Measurements from ENCODE around the gene SLC27A4.

SLC27A4 gene

GRCh38 chr9:128339761-128340690 is at the start of gene SLC27A4:
Gene SLC27A4, plus strand, starts transcription at chr9:128340527. Its CDS starts 2,606 bp downstream, at chr9:128343133.
- peak; percentile 81 for DNase-seq

- no peak for DNase-seq
Measured at GRCh38 chr9:128292009-128292408, 48.3 kb upstream of the SLC27A4 start.

- DNase-seq, result no peak
Measured at GRCh38 chr9:128293091-128293490, 47.2 kb upstream of the SLC27A4 start.

GRCh38 chr9:128294142-128294541 is 46.2 kb upstream of the SLC27A4 start:
- no peak for DNase-seq

- DNase-seq, result no peak
Measured at GRCh38 chr9:128296340-128297220, 43.7 kb upstream of the SLC27A4 start.

- no peak for DNase-seq
Measured at GRCh38 chr9:128297221-128297773, 43.0 kb upstream of the SLC27A4 start.

- no peak for DNase-seq
Measured at GRCh38 chr9:128298535-128299482, 41.5 kb upstream of the SLC27A4 start.

- DNase-seq, result no peak
Measured at GRCh38 chr9:128304136-128304970, 36.0 kb upstream of the SLC27A4 start.

- no peak for DNase-seq
Measured at GRCh38 chr9:128304971-128305288, 35.4 kb upstream of the SLC27A4 start.

GRCh38 chr9:128309551-128309950 is 30.8 kb upstream of the SLC27A4 start:
- no peak for DNase-seq

GRCh38 chr9:128310461-128310860 is 29.9 kb upstream of the SLC27A4 start:
- DNase-seq, result no peak

- DNase-seq, result no peak
Measured at GRCh38 chr9:128314697-128315096, 25.6 kb upstream of the SLC27A4 start.

- DNase-seq, result no peak
Measured at GRCh38 chr9:128316421-128316820, 23.9 kb upstream of the SLC27A4 start.

- DNase-seq, result no peak
Measured at GRCh38 chr9:128317629-128318028, 22.7 kb upstream of the SLC27A4 start.

- no peak for DNase-seq
Measured at GRCh38 chr9:128321343-128321742, 19.0 kb upstream of the SLC27A4 start.

- DNase-seq, result no peak
Measured at GRCh38 chr9:128321879-128322403, 18.4 kb upstream of the SLC27A4 start.

GRCh38 chr9:128322404-128323211 is 17.7 kb upstream of the SLC27A4 start, which contains the start of the genes COQ4 and TRUB2:
Gene COQ4, plus strand, starts transcription at chr9:128322839. Its CDS starts 20 bp downstream, at chr9:128322859.
Gene TRUB2, minus strand, starts transcription at chr9:128322447. Its CDS starts 39 bp downstream, at chr9:128322408.
- DNase-seq, result peak; percentile 96

- DNase-seq, result no peak
Measured at GRCh38 chr9:128323212-128323730, 17.1 kb upstream of the SLC27A4 start.

GRCh38 chr9:128323791-128324190 is 16.5 kb upstream of the SLC27A4 start:
- DNase-seq, result no peak

- DNase-seq, result no peak
Measured at GRCh38 chr9:128324401-128324800, 15.9 kb upstream of the SLC27A4 start.
